Rectal smooth muscle tissue (tissue), 1 donor: ENCODE measurements around the gene MAMDC4.

Experiments used
- H3K27ac ChIP-seq: one replicate; pipeline ENCODE4 v1.7.0; 2013; ENCODE audit warnings: low read depth, low read length, inconsistent platforms
- H3K27me3 ChIP-seq: one replicate; pipeline ENCODE4 v1.7.0; 2013; ENCODE audit warnings: low read length; ENCODE audit not compliant: control insufficient read depth, insufficient read depth
- H3K36me3 ChIP-seq: one replicate; pipeline ENCODE4 v1.7.0; 2013; ENCODE audit warnings: low read length; ENCODE audit not compliant: control insufficient read depth, insufficient read depth
- H3K4me1 ChIP-seq: one replicate; pipeline ENCODE4 v1.7.0; 2013; ENCODE audit warnings: low read length; ENCODE audit not compliant: control insufficient read depth, insufficient read depth
- H3K4me3 ChIP-seq: one replicate; pipeline ENCODE4 v1.7.0; 2013; ENCODE audit warnings: low read length
- H3K9ac ChIP-seq: one replicate; pipeline ENCODE4 v1.7.0; 2013; ENCODE audit warnings: low read length

MAMDC4 gene

DNA sequence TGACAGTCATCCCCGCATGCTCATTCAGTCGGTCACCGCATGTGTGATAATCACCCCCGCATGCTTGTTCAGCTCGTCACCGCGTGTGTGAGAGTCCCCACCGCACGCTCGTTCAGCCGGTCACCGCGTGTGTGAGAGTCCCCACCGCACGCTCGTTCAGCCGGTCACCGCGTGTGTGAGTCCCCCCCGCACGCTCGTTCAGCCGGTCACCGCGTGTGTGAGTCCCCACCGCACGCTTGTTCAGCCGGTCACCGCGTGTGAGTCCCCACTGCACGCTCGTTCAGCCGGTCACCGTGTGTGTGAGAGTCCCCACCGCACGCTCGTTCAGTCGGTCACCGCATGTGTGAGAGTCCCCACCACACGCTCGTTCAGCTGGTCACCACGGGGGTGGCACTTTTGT lies 37.7 kb downstream of the MAMDC4 start:
- Histone ChIP-seq H3K36me3 (no peaks in the 10 kb centered on the region), H3K27ac (no peak overlapping the region)

DNA sequence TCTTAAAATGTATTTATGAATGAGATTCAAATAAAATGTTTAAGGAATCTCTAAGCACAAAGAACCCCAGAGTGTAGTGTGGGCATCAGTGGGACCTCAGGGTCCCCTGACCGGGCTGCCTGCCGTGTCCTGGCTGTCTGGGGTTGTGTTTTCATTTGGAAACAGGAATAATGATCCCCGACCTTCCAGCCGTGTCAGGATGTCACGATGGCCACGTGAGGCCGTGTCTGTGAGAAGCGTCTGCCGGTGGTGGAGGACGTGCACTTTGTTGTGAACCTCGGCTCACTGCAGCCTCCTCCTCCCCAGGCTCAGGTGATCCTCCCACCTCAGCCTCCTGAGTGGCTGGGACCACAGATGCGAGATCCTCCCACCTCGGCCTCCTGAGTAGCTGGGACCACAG lies 38.5 kb downstream of the MAMDC4 start:
- no peak overlapping the region for H3K27ac ChIP-seq
- no peaks in the 10 kb centered on the region for H3K27me3 ChIP-seq
- peaks cover 4% of the 10 kb centered on the region for H3K4me1 ChIP-seq
- H3K36me3 ChIP-seq = peaks cover 3% of the 10 kb centered on the region
- H3K9ac ChIP-seq = no peak overlapping the region
- H3K4me3 ChIP-seq = no peak overlapping the region

More for the DNA sequence above, 37.7 kb downstream of the MAMDC4 start:
- H3K27me3 ChIP-seq = no peaks in the 10 kb centered on the region
- no peak overlapping the region for H3K4me3 ChIP-seq
- H3K9ac ChIP-seq = no peak overlapping the region
- peaks cover 4% of the 10 kb centered on the region for H3K4me1 ChIP-seq

DNA sequence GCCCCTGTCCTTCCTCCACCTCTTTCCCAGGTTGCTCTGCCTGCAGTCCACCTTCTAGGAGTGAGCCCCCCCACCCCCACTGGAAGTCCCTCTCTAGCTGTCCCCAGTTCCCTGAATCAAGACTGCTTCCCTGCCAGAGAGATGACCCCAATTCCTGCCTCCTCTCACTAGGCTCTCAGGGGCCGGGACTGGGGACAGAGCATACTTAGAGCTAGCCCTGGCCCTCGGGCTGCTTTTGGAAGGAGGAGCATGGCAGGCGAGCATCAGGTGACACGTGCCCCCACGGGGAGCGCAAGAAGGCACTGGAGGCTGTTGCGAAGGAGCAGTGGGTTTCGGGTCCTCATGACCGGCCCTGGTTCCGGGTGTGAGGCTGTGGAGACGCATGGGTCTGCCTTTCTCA lies 43.9 kb downstream of the MAMDC4 start:
- H3K27ac ChIP-seq = no peak overlapping the region
- H3K4me3 ChIP-seq = no peak overlapping the region
- H3K36me3 ChIP-seq = peaks cover 14% of the 10 kb centered on the region
- no peak overlapping the region for H3K9ac ChIP-seq
- H3K4me1 ChIP-seq = no peaks in the 10 kb centered on the region
- no peaks in the 10 kb centered on the region for H3K27me3 ChIP-seq

DNA sequence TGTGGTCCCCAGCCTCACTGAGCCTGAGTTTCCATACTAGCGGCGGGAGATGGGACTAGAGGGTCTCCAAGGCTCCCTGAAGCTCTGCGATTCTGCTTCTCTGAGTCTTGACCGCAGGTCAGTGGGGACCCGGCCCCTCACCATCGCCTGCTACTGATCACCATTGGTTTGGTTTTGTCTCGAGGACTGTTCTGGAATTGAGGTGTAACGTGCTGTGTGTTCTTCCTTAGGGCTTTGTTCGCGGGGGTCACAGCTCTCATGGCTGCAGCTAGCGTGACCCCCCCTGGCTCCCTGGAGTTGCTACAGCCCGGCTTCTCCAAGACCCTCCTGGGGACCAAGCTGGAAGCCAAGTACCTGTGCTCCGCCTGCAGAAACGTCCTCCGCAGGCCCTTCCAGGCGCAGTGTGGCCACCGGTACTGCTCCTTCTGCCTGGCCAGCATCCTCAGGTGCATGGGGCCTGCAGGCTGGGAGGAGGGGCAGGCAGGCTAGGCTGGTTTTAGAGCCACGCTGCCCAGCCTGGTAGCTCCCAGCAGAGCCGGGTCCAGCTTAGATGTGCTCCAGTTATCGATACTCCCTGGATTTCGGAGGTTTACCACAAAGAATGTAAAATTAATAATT lies 46.4 kb downstream of the MAMDC4 start:
- Histone ChIP-seq H3K27me3 (no peaks in the 10 kb centered on the region), H3K27ac (no peak overlapping the region), H3K36me3 (peaks cover 17% of the 10 kb centered on the region), H3K4me3 (no peak overlapping the region), H3K9ac (no peak overlapping the region), H3K4me1 (peaks cover 13% of the 10 kb centered on the region)

DNA sequence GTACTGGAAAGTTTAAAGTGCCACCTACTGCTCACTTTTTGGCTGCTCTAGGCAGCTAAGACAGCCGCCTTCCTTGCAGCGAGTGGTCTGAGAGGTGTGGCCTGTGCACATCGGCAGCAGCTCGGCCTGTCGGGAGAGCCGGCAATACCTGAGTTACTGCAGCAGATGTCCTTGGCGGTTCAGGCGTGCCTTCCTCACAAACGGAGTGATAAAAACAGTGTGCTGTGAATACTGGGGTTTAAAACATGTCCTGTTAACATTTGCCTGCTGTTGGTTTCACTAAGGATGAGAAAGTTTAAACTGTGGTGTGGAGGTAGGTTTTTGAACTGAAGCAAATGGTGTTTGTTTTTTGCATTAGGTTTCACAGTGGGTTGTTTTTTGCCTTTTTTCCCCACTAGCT lies 47.0 kb downstream of the MAMDC4 start:
- Histone ChIP-seq H3K36me3 (peaks cover 17% of the 10 kb centered on the region), H3K4me3 (no peak overlapping the region), H3K27ac (no peak overlapping the region), H3K4me1 (peaks cover 13% of the 10 kb centered on the region), H3K27me3 (no peaks in the 10 kb centered on the region), H3K9ac (no peak overlapping the region)

DNA sequence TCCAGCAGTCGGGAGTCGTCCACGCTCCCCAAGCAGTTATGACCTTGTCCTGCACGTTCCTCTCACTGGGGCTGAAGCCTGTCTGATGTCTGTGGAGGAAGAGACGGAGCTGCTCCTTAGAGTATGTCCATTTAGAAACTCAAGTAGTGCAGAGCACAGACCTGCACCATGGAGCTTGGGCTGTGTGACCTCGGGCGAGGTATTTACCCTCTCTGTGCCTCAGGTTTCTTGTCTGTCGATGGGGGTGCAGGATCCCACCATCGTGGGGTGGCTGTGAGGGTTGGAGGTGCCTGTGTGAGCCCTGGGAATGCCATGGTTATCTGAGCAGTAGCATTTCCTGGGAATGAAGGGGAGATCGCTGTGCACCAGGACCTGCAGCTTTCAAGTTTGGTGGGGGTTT lies 48.4 kb downstream of the MAMDC4 start:
- no peak overlapping the region for H3K4me3 ChIP-seq
- no peak overlapping the region for H3K27ac ChIP-seq
- H3K36me3 ChIP-seq = peaks cover 13% of the 10 kb centered on the region
- peak overlapping the region; percentile 32 for H3K9ac ChIP-seq
- peaks cover 13% of the 10 kb centered on the region for H3K4me1 ChIP-seq
- no peaks in the 10 kb centered on the region for H3K27me3 ChIP-seq

DNA sequence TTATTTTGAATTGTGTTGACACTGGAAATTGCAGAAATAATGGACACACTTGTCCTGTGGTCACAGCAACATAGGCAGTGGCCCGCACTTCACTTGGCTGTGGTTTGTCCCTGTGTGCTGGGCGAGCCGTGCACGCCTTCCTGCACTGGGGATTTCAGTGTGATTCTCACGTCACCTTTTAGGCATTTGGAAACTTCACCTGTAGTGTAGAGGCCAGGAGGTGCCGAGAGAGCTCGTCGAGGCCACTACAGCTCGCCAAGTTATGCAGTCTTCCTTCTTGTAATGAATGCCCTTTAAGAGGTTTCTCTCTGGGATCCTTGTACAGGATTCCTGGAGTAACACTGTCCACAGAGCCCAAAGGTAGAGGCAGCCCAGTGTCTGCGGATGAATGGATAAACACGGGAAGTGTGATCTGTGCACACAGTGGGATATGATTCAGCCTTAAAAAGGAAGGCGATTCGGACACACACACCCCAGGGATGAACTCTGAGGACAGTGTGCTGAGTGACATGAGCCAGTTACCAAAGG lies 48.9 kb downstream of the MAMDC4 start:
- H3K4me3 ChIP-seq = no peak overlapping the region
- peaks cover 13% of the 10 kb centered on the region for H3K36me3 ChIP-seq
- H3K27me3 ChIP-seq = no peaks in the 10 kb centered on the region
- H3K9ac ChIP-seq = peak overlapping the region; percentile 32
- H3K27ac ChIP-seq = peak overlapping the region; percentile 65
- peaks cover 13% of the 10 kb centered on the region for H3K4me1 ChIP-seq

DNA sequence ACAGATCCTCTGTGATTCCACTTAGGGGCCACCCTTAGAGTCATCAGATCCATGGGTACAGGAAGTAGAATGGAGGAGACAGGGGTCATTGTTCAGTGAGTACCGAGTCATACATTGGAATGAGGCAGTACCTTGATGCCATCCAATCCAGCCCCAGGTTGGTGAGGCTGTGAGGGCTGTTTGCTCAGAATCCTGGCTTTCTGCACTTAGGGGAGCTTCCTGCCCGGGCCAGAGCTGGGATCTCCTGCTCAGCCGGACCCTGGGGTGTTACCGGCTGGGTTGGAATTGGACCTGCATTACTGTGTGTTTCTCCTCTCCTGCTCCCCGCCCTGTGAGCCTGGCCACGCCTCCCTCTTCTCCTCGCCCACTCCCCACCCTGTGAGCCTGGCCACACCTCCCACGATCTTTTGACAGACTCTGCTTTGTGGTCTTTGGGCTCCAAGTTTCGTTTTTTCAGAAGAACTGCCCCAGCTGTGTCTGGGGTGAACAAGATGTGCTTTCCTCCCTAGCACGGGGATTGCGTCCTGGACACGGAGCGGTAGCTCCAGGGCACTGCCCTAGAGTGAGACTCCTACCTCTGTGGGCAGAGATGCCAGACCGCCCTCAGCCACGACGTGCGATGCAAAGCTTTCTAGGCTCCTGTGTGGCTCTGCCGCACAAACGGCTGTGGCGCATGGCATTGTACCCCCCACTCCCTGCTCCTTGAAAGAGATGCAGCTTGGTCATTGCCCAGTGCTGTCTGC lies 49.5 kb downstream of the MAMDC4 start:
- peak overlapping the region; percentile 38 for H3K4me3 ChIP-seq
- peak overlapping the region; percentile 8 for H3K9ac ChIP-seq
- peaks cover 13% of the 10 kb centered on the region for H3K4me1 ChIP-seq
- H3K36me3 ChIP-seq = peaks cover 14% of the 10 kb centered on the region
- peak overlapping the region; percentile 65 for H3K27ac ChIP-seq
- no peaks in the 10 kb centered on the region for H3K27me3 ChIP-seq

DNA sequence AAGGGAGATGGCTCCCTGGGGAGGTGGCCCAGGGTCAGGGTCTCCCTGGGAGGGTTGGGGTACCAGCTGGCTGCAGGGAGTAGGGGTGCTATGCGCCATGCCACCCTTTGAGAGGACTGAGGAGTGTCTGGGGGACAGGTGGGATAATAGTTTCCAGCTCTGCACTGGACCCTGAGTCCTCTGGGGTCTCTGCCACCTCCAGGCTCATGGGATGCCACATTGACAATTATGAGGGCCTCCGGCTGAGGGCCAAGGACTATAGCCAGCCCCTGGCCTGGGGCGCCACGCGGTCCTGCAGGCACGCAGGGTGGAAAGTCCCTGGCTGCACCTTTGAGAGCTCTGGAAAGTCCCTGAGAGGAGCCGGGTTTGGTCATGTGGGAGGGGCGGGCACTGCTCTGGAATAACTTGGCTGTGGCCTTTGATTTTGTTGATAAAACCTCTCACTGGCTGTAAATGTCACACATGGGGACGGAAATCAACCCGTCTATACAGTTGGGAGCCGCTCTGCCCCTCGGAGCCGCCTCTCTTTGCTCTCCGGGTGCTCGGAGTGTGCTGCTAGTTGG lies 50.2 kb downstream of the MAMDC4 start:
- H3K27me3 ChIP-seq = no peaks in the 10 kb centered on the region
- no peak overlapping the region for H3K9ac ChIP-seq
- peaks cover 21% of the 10 kb centered on the region for H3K36me3 ChIP-seq
- H3K27ac ChIP-seq = peak overlapping the region; percentile 65
- H3K4me1 ChIP-seq = peaks cover 13% of the 10 kb centered on the region
- H3K4me3 ChIP-seq = peak overlapping the region; percentile 38

DNA sequence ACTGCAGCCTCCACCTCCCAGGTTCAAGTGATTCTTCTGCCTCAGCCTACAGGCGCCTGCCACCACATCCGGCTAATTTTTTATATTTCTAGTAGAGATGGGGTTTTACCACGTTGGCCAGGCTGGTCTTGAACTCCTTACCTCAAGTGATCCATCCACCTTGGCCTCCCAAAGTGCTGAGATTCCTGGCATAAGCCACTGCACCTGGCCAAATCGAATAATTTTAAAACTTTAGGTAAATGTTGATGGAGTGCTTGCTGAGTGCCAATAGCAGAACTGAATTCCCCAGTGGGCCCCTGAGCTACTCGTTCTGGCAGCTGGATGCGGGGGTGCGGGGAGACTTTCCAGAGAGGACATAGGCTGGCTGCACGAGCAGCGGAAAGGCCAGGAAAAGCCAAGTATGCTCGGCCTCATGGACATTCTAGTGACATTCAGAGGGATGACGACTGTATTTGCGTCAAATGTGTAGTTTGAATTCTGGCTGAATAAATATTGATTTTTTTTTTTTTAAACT lies 51.0 kb downstream of the MAMDC4 start:
- H3K4me1 ChIP-seq = peaks cover 13% of the 10 kb centered on the region
- H3K4me3 ChIP-seq = peak overlapping the region; percentile 18
- peak overlapping the region; percentile 36 for H3K27ac ChIP-seq
- peaks cover 26% of the 10 kb centered on the region for H3K36me3 ChIP-seq
- H3K27me3 ChIP-seq = no peaks in the 10 kb centered on the region
- no peak overlapping the region for H3K9ac ChIP-seq

DNA sequence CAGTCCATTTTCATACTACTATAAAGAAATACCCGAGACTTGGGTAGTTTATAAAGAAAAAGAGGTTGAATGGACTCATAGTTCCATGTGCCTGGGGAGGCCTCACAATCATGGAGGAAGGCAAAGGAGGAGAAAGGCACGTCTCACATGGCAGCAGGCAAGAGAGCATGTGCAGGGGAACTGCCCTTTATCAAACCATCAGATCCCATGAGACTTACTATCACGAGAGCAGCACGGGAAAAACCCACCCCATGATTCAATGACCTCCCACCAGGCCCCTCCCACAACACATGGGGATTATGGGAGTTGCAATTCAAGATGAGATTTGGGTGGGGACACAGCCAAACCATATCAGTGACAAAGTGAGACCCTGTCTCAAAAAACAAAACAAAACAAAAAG lies 54.1 kb downstream of the MAMDC4 start:
- Histone ChIP-seq H3K9ac (no peak overlapping the region), H3K27me3 (no peaks in the 10 kb centered on the region), H3K4me3 (no peak overlapping the region), H3K36me3 (peaks cover 14% of the 10 kb centered on the region), H3K4me1 (peaks cover 12% of the 10 kb centered on the region), H3K27ac (no peak overlapping the region)

DNA sequence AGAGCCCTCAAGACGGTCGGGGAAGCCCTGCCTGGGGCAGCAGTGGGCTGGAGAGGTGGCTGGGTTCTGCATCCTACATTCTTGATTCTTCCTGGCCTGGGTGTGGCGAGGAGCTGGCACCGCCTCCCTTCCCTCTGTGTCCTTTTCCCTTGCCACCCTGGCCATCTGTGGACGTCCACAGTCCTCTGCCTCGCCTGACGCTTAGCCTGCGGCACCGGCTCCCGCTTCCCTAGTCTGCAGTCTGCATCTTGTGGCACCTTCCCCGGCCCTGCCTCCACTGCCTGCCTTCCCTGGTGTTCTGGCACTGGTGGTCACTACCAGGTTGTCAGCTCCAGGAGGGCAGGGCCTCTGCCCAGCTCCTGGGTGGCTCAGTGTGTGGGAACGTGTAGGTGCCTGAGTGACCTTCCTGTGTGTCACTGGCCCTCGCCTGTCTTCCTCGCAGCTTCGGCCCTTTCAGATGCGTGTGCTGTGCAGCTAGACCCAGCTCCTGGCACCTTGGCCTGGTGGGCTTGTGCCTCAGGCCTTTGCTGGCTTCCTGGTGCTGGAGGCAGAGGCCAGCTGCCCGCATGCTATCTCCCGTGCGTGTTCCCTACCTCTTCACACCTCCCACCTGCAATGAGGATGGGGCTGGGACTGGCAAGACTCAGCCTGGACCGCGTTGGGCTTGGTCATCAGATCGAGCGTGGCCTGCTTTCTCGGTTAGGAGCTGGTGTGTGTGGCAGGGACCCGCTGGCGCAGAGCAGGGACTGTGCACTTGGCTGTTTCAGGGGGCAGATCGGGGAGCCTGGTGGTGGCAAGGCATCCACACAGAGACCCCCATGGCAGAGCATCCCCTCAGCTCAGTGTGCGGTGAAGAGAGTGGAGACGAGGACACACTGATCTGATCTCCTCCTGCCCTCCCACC lies 55.1 kb downstream of the MAMDC4 start:
- Histone ChIP-seq H3K4me3 (no peak overlapping the region), H3K36me3 (peaks cover 14% of the 10 kb centered on the region), H3K4me1 (peaks cover 4% of the 10 kb centered on the region)

More for the DNA sequence above, 55.1 kb downstream of the MAMDC4 start:
- Histone ChIP-seq H3K27me3 (no peaks in the 10 kb centered on the region), H3K27ac (no peak overlapping the region), H3K9ac (no peak overlapping the region)
